HG02759 (cell line): Measurements from ENCODE around the gene STK35.
"Not testable (repeated sequence)": the region's sequence is repeated elsewhere in the genome, so short reads cannot be mapped to it uniquely, and the experiment has no call there.

Experiments
- ATAC-seq: cut with Tn5 transposase; IDR thresholded peaks from one replicate; pipeline ENCODE4 v1.9.1; 2021; ENCODE audit warnings: mild to moderate bottlenecking, moderate library complexity; ENCODE audit not compliant: unreplicated experiment

STK35 gene

DNA sequence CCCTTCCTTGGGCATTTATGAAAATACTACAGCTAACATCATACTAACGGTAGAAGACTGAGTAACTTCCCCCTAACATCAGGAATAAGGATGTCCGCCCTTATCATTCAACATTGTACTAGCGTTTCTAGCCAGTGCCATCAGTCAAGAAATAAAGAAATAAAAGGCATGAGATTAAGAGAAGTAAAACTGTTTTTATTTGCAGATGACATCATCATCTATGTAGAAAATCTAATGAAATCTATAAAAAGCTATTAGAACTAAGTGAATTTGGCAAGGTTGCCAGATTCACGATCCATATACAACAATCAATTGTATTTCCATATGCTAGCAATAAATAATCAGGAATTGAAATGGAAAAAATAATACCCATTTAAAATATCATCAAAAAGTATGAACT lies 54.6 kb downstream of the STK35 start:
- no peak for ATAC-seq

DNA sequence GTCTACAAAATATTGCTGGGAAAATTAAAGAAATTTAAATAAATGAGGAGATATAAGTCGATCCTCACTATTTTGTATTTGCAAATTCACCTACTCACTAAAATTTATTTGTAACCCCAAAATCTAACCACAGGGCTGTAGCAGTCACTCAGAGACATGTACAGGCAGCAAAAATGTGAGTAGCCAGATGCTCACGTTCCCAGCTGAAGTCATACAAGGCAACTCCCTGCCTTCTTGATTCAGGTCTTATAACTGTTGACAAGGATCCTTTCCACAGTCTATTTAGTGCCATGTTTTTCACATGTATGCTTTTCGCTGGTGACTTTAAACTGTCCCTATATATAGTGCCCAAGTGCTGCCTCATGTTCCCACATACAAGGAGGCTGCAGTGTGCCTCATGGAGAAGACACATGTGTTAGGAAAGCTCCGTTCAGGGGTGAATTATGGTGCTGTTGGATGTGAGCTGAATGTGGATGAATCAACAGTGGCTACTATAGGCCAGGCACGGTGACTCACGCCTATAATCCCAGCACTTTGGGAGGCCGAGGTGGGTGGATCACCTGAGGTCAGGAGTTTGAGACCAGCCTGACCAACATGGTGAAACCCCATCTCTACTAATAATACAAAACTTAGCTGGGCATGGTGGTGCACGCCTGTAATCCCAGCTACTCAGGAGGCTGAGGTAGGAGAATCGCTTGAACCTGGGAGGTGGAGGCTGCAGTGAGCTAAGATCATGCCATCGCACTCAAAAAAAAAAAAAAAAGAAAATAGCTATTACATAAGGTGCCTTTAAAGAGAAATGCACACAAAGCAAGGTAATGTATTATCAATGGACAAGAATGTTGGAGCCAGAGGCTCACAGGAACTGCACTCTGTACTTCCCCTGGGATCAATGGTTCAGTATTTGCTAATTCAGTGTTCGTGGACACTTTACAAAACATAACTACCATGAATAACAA lies 55.3 kb downstream of the STK35 start:
- ATAC-seq: no peak

DNA sequence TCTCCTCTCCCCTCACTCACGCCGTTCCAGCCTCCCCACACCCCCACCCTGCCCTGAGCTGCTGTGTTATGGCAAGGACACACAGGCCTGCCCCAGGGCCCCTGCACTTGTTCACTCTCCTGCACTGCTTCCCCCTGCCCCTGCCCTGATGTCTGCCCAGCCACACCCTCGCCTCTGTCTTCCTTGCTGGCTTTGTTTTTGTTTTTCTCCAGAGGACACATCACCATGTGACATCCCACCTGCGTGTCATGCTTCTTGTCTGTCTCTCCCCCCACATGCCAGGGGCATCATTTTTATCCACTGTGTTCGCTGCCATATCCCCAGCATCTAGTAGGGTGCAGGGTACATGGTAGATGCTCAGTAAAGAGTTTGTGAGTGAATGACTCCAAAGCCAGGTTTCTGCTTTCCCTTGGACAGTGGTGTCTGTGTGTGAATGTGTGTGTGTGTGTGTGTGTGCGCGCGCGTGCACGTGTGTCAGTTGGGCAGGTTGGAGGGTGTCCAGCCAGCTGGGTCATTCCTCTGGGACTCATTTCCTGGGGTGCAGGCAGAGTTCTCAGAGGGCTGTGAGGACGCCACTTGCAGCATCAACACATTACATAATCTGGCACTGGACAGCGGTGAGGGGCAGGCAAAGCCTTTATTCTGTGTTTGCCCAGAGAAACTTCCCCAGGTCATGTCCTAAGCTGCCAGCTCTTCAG lies 60.6 kb downstream of the STK35 start:
- no peak for ATAC-seq

DNA sequence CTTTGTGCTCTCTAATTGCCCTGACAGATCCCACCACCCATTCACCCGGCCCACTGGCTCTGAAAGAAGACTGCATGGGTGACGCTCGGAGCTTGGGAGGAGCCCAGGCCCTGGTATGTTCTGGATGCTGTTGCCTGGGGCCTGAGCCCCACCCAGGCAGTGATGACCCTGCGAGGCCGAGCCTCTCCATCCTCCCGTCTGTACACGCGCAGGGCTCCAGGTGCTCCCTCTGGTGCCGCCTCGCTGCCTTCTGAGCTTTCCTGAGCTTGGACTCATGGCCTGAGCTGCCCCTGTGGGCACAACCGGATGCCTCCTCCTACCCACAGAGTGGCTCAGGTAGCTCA lies 61.2 kb downstream of the STK35 start:
- no peak for ATAC-seq

DNA sequence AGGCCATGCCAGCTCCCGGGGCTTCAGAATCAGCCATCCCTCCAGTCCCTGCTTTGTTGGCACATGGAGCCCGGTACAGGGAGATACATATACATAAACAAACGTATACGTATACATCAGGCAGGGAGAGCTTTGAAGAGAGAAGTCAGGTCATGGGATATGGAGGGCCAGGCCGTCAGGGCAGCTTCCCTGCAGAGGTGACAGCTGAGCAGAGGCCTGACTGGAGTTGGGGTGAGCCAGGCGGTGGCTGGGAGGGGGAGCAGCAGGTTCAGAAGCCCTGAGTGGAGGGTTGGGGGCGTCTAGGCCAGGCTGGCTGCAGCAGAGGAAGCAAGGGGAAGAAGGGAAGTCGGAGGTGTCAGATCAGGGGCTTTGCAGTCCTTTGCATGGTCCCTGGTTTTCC lies 61.7 kb downstream of the STK35 start:
- ATAC-seq: no peak

DNA sequence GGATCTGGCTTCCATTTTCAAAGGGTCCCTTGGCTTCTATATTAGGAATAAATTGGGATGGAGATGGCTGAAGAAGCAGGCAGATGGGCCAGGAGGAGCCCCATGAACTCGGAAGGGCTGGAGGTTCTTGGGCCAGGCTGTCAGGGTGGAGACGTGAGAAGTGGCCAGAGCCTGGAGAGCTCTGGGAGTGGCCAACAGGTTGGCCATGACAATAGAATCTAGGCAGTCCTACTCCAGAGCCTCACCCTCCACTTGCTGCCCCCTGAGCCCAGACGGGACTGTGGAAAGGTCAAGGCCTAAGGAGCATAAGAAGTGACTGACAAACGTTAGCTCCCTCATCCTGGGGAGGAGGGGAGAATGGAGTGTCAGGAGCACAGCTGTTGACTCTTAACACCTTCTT lies 62.1 kb downstream of the STK35 start:
- ATAC-seq: no peak

DNA sequence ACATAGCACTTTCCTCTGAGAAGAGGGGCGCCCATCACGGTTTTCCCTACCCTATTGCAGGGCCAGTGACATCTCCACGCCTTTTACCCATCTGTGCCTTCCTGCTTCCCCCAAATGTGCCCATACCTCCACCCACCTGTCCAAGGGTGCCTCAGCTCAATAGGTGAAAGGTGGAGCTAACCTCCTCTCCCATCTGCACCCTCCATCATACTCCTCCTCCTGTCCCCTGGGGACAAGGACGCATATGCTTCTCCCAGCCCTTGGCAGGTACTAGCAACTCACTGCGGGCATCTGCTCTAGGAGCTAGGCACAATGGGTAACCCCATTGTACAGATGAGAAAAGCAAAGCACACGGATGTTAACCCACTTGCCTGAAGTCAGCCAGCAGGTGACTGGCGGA lies 62.8 kb downstream of the STK35 start:
- no peak for ATAC-seq

DNA sequence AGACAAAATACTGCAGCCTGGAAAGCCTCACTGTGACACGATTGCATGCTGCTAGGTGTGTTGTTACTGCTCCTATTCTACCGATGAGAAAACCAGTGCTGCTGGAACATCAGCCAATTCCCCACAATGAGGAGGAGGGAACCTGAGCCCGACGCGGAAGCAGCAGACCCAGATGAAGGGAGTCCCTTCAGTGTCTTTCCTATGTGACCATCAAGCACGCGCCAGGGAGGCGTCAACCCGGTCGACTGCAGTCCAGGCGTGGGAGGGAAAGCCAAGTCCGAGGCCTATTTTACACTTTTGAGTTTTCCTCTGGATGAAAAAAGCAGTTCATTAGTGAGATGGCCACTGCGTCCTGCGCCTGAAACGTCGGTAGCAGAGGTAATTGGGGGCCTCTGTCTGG lies 63.3 kb downstream of the STK35 start:
- ATAC-seq: no peak

DNA sequence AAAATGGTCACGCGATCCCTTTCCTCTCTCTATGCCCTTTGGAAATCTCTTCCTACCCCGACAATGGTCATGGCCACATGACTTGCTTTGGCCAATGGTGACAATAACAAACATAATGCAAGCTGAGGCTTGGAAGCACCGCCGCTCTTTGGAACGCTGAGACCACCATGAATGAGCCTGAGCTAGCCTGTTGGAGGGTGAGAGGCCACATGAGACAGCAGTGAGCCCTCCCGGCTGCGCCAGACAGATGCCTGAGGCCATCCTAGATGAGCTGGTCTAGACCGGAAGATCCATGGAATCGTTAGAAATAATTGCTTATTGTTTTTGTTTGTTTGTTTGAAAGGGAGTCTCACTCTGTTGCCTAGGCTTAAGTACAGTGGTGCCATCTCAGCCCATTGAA lies 64.2 kb downstream of the STK35 start:
- ATAC-seq: no peak

DNA sequence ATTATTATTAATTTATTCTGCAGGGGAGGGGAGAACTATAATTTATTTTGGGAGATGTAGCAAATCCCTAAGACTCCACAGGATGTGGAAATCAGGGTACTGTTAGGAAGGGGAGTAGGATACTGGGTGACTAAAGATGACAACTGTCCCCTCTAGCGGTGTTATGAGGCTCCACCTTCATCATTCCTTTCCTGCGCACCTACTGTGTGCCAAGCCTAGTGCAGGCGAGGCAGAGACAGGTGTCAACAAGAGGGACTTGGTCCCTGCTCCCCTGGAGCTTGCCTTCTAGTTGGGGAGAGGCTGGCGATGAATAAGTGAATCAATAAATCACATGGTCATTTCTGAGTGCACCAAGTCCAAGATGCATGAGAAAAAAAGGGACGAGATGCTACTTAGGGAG lies 65.5 kb downstream of the STK35 start:
- ATAC-seq: no peak

DNA sequence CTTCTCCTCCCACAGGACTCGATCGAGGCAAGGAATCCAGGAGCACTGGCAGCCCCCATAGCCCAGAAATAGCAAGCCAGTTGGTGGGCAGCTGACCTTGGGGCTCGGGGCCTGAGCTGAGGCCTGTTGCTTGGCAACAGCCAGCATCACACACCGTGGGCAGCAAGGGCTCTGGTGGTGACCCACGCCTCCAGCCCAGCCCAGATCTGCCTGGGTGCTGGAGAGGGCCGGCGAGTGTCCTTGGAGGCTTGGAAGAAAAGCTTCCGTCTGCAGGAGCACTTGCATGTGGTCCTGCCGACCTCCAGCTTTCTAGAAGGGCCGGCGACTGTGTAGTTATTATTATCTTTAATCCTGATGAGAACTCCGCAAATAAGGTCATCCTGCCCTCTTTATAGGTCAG lies 67.3 kb downstream of the STK35 start:
- no peak for ATAC-seq

DNA sequence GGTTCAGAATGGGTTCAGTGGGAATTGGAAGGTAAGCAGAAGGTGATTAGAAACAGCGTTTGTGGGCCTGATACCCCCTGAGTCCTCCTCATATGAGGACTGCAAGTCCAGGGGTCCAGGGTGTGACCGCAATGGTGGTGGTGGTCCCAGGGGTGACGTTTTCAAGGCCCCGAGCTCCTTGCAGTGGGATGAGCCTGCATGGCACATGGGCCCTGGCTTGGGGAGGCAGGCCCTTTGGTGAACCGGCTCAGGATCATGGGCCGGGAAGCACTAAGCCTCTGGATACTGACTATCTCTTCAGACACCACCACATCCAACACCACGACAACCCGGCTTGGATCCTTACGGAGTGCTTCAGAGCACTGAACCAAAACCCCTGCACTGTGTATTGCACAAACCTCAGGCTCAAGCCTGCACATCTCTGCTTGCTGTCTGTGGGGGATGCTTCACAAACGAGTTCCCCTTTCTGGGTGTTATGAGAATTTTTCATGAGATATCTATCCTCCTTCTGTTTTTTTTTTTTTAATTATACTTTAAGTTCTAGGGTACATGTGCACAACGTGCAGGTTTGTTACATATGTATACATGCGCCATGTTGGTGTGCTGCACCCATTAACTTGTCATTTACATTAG lies 67.9 kb downstream of the STK35 start:
- ATAC-seq: no peak

DNA sequence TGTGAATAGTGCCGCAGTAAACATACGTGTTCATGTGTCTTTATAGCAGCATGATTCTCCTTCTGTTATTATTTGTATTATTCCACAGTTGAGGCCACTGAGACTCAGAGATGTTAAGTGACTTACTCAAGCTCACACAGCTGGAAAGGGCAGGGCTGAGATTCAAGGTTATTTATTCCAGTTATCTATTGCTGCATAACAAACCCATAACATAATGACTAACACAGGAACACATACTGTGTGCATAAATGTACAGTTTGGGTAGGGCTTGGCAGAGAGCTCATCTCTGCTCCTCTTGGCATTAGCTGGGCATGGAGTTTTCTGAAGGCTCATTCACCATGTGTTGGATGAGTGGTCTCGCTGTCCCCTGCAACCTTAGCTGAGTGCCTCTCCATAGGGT lies 68.8 kb downstream of the STK35 start:
- no peak for ATAC-seq

DNA sequence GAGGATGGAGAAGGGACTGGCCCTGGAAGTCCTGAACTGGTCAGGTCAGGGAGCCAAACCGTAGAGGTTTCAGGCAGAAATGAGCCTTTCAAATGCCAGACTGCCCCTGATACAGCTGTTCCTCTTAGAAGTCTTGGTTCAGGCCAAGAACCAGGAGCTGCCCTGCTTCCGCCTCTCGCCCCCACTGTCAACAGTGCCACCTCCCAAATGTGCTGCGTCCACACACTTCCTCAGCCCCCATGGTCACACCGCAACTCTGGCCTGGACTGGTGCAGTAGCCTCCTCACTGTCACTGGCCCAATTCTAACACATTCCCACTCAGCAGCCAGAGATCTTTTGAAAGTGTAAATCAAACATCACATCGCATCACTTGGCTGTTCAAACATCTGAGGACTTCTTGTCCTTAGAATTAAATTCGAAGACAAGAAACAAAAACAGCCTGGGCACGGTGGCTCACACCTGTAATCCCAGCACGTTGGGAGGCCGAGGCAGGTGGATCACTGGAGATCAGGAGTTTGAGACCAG lies 69.7 kb downstream of the STK35 start:
- ATAC-seq: no peak

DNA sequence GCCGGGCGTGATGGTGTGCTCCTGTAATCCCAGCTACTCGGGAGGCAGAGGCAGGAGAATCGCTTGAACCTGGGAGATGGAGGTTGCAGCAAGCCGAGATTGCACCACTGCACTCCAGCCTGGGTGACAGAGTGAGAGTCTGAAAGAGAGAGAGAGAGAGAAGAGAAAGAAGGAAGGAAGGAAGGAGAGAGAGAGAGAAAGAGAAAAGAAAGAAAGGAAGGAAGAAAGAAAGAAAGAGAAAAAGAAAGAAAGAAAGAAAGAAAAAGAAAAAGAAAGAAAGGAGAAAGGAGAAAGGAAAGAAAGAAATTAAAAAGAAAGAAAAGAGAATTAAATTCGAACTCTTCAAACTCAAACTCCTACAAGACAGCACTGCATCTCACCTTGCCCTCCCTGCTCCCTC lies 70.2 kb downstream of the STK35 start:
- ATAC-seq: not testable (repeated sequence)

DNA sequence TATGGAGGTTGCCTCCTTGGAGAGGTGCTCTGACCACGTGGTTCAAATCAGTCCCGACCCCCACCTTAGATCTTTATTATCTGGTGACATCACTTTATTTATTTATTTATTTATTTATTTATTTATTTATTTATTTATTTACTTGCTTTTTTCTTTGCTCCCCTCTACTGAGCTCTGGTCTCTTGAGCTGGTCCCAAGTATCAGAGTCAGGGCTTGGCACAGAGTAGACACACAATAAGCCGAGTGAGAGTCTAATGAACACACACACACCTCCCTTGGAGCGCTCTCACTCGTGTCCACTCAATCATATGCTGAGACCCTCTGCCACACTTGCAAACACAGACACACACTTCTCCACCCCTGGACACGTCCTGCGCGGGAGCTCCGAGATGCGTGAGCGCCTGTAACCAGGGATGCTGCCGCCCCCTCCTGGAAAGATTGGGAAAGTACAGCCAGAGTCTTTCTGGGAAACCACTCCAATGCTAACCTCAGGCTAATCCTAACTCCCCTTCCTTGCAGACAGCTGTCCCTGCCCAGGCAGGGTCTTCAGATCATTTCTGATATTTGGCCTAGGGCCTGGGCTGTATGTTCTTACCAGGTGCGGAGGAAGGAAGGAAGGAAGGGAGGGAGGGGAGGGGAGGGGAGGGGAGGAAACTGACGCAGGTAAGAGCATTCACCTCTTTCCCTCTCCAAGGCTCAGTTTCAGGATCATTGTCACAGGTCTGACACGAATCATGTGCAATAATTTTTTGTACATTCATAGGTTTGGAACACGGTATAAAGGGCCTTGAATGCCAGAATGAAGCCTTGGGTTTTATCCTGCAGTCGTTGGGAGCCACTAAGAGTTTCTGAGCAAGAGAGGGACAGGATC lies 70.9 kb downstream of the STK35 start:
- no peak for ATAC-seq

DNA sequence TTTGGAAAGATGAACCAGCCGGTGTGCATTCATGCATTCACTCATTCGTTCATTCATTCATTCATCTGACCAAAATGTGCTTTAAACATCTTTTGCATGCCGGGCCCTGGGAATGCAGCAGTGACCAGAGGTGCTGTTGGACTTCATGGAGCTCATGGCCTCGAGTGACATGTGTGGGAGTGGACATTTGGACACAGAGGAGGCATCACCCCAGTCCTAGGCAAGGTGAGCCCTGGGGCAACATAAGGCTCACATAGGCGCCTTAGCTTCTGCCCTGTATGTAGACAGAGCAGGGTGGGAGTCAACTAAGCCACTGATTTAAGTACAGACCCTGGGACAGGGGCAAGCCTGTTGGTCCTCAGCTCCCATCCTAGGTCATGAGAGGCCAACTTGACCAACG lies 71.6 kb downstream of the STK35 start:
- ATAC-seq: no peak

DNA sequence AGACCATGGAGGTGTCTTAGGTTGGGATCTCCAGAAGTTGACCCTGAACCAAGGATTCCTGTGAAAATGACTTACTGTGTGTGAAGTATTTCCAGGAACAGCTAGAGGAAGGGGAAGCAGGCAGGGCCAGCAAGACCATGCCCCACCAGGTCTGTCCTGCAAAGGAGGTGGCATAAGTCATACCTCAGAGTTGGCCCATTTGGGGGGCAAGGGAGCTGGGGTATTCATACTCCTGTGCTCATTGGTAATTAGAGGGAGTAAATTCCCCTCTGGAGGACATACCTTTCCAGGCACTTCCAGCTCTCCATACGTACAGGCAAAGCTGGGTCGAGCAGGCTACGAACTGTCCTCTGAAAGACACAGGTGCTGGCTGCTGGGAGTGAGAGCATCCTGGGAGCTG lies 72.4 kb downstream of the STK35 start:
- no peak for ATAC-seq

DNA sequence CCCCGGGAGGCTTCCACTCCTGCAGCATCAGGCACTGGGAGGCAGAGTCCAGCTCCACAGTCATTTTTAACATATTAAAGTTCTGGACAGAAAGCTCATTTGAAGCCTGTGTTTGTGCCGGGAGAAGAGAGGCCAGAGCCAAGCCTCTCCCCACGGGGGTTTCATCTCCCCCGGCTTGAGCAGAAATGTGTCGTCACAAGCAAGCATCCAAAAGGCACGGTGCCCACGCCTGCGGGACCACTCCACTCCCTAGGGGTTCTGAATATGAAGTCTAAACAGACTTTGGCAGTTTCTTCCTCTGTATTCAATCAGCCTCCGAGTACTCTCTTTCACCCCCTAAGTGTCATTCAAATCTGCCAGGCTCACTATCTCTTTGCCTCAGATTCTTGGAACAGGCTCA lies 75.3 kb downstream of the STK35 start:
- no peak for ATAC-seq

DNA sequence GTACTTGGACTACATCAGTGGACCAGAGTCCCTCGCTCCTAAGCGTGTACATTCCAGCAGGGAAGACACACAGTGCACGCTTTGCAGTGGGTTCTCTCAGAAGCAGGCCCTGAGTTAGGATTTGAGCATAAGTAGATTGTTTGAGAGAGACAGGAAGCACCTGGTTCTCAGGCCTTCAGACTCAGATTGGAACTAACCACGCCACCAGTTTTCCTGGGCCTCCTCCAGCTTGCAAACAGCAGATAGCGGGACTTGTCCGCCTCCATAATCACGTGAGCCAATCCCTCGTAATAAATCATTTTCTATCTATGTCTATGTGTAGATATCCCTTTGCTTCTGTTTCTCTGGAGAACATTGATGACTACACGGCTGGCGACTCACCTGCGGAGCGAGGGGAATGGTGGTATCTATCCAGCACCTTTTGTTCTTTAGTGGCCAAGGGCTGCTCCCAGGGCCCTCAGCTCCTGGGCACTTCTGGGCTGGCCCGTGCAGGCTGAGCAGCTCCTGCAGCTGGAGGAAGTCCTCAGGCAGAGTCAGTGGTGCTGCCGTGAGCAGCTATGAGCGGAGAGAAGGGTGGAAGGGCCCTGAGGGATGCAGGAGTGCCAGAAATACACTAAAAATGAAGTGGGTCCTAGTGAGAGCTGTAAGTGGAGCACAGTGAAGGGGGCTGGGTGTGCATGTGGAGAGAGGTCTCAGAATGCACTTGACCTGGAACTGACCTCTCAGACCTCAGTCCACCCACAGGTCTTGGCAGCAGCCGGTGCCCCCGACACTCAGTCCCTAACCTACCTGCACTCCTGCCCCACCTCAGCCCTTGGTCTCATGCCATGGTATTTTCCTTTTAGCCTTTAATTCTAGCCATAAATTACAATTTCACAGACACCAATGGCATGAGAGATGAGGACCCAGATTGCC lies 76.9 kb downstream of the STK35 start:
- no peak for ATAC-seq
